ENCODE data around the gene GRAPL.
"Not testable (repeated sequence)": the region's sequence is repeated elsewhere in the genome, so short reads cannot be mapped to it uniquely, and the experiment has no call there.

The GRAPL gene

DNA sequence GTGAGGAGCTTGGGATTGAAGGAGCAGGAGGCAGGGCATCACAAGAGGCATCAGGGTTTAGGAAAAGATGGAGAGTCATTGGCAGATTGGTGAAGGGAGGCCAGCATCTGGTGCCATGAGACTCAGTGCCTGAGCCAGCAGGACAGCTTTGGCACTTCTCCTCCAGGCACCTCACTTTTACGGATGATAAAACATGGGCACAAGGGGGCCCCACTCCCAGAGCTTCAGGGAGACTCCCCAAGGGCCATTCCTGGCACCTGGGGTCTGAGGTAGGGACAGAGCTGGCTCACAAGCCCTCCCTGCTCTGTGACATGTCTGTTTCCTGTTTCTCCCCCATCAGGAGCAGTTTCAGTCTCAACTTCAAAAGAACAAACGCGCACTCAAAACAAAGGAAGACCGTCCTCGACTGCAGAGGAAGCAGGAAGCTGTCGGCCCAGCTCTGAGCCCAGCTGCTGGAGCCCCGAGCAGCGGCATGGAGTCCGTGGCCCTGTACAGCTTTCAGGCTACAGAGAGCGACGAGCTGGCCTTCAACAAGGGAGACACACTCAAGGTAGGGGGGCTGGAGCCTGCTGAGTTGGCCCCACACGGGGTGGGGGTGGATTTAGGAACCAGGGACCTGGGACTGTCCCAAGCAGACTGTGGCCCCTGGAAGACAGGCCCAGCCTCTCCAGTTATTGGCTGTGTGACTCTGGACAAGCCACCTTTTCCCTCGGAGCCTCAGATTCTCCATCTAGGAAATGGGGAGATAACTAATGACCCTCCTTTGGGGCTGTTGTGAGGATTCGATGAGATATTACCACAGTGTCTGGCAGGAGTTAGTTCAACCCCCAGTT lies at the start of gene GRAPL:
Gene GRAPL (plus strand): TSS at position 442 of the 833 bp plus-strand sequence. CDS start 31 bp downstream, at position 473.
- DNase-seq (ENCODE audit: low read depth) = not testable (repeated sequence)

GRCh38 chr17:19088804-19089685 lies 38.3 kb upstream of the GRAPL start:
- DNase-seq (ENCODE audit: low read depth) = not testable (repeated sequence)

GRCh38 chr17:19090058-19090772 lies 37.2 kb upstream of the GRAPL start:
- DNase-seq (ENCODE audit: low read depth) = not testable (repeated sequence)

GRCh38 chr17:19092737-19093683 lies 34.4 kb upstream of the GRAPL start:
- DNase-seq (ENCODE audit: low read depth) = not testable (repeated sequence)

DNA sequence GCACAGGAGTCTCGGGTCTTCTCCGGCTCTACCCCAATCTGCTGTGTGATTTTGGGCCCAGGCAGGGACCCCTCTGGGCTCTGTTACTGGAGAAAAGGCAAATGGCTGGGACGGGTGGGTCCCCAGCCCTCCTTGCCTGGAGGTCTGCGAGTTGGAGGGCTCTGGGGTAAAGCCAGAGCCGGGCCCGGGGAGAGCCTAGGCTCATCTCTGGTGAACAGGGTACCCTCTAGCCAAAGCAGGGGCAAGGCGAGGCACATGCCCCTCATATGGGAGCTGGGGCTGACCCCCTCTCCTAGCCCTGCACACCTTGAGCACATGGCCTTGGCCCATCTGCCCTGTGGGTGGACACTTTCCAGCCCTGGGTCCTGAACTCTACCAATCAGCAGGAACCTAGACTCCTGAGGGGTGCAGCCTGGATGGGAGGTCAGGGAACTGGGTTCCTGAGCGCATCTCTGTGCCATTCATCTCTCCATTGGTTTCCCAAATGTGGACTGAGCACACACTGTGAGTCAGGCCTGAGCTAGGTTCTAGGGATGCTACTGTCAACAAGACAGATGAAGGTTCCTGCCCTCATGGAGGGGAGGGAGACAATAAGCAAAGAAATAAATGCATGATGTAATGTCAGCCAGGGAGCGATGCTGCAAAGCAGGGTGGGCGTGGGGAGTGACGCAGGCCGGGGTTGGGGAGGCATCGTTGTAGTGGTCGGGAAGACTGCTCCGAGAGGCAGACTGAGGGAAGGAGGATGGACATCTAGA lies 33.5 kb upstream of the GRAPL start:
- not testable (repeated sequence) for DNase-seq (ENCODE audit: low read depth)

GRCh38 chr17:19108517-19108916 lies 18.9 kb upstream of the GRAPL start:
- not testable (repeated sequence) for DNase-seq (ENCODE audit: low read depth)

GRCh38 chr17:19110189-19111097 lies 16.9 kb upstream of the GRAPL start:
- not testable (repeated sequence) for DNase-seq (ENCODE audit: low read depth)

DNA sequence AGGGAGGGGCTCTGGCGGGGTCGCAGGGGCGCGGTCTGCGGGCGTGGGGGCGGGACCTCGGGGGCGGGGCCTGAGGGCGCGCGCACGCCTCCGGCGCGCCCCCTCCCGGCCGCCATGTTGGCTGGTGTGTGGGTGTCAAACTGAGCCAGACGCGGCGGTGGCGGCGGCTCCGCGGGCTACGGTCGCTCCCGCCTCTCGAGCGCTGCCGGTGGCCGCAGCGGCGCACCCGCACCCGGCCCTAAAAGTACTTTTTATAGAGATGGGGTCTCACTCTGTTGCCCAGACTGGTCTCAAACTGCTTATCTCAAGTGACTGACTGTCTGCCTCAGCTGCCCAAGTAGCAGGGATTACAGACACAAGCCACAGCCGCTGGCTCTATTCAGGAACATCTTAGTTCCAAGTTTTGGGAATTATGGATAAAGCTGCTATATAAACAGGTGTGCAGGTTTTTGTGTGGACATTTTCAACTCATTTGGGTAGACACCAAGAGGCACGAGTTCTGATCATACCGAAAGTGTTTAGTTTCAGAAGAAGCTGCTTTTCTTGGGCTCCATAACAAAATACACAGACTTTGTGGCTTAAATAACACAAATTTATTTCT lies 16.2 kb upstream of the GRAPL start:
- peak; percentile 20 for DNase-seq (ENCODE audit: low read depth)

GRCh38 chr17:19111801-19112458 lies 15.5 kb upstream of the GRAPL start:
- DNase-seq (ENCODE audit: low read depth) = peak; percentile 51

- DNase-seq (ENCODE audit: low read depth) = not testable (repeated sequence)
These were observed 14.9 kb upstream of the GRAPL start for GRCh38 chr17:19112459-19112826.

GRCh38 chr17:19118695-19119094 lies 8.7 kb upstream of the GRAPL start:
- DNase-seq (ENCODE audit: low read depth) = not testable (repeated sequence)

- not testable (repeated sequence) for DNase-seq (ENCODE audit: low read depth)
These were observed 2.1 kb upstream of the GRAPL start for GRCh38 chr17:19125289-19125688.

GRCh38 chr17:19129500-19129899 lies 2.1 kb downstream of the GRAPL start:
- not testable (repeated sequence) for DNase-seq (ENCODE audit: low read depth)

- DNase-seq (ENCODE audit: low read depth) = not testable (repeated sequence)
These were observed 3.7 kb downstream of the GRAPL start for GRCh38 chr17:19131108-19131507.

- DNase-seq (ENCODE audit: low read depth) = not testable (repeated sequence)
These were observed 4.4 kb downstream of the GRAPL start for GRCh38 chr17:19131772-19132171.

- DNase-seq (ENCODE audit: low read depth) = not testable (repeated sequence)
These were observed 6.4 kb downstream of the GRAPL start for GRCh38 chr17:19133793-19134192.

DNA sequence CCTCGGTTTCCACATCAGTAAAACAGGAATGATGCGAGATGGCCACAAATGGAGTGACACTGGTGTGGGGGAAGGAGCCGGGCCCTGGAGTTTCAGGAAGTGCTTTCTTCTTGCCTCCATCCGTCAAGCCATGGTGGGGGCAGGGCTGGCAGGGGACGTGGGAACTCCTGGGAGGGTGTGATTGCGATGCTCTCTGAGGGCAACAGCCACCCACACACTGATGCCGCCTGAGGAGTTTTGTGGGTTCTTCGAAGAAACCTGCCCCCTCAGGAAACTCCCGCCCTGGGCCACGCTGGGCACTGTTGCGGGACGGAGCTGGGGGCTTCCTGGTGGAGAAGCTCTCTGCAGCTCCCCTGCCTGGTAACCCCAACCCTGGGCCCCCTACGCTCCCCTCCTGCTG lies 8.0 kb downstream of the GRAPL start:
- DNase-seq (ENCODE audit: low read depth) = not testable (repeated sequence)

DNA sequence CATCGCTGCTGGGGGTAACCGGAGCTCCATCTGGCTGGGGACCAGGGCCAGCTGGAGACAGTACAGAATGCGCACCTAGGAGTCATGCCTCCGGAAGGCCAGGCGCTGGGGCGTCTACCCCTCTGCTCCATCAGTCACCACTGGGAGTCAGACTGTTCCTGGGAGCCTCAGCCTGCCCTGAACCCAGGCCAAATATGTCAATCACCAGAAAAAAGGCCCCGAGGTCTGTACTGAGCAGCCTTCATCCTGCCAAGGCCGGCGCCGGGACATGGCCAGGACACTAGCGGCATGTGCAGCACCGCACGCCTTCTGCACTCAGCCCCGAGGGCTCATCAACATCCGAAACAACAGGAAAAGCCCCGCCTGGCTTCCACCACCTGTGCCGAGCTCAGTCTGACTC lies 8.7 kb downstream of the GRAPL start:
- not testable (repeated sequence) for DNase-seq (ENCODE audit: low read depth)
